ENCODE results near the gene BSG.
"Not testable (repeated sequence)": the region's sequence is repeated elsewhere in the genome, so short reads cannot be mapped to it uniquely, and the experiment has no call there.

Gene BSG

DNA sequence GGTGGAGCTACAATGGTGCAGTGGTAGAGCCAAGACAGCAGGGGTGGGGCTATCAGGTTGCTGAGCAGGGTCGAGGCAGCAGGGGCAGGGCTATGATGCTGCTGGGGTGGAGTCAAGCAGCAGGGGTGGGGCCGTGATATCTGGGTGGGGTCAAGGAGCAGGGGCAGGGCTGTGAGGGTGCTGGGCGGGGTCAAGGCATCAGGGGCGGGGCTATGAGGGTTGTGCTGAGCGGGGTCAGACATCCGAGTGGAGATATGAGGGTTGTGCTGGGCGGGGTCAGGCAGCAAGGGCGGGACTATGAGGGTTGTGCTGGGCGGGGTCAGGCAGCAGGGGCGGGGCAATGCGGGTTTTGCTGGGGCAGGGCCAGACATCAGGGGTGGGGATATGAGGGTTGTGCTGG lies 32.0 kb downstream of the BSG start:
- DNase-seq (ENCODE audit: low read depth), result no peak

GRCh38 chr19:605061-605971 lies 32.9 kb downstream of the BSG start:
- not testable (repeated sequence) for DNase-seq (ENCODE audit: low read depth)

- no peak for DNase-seq (ENCODE audit: low read depth)
Measured at GRCh38 chr19:607301-608154, 35.1 kb downstream of the BSG start.

DNA sequence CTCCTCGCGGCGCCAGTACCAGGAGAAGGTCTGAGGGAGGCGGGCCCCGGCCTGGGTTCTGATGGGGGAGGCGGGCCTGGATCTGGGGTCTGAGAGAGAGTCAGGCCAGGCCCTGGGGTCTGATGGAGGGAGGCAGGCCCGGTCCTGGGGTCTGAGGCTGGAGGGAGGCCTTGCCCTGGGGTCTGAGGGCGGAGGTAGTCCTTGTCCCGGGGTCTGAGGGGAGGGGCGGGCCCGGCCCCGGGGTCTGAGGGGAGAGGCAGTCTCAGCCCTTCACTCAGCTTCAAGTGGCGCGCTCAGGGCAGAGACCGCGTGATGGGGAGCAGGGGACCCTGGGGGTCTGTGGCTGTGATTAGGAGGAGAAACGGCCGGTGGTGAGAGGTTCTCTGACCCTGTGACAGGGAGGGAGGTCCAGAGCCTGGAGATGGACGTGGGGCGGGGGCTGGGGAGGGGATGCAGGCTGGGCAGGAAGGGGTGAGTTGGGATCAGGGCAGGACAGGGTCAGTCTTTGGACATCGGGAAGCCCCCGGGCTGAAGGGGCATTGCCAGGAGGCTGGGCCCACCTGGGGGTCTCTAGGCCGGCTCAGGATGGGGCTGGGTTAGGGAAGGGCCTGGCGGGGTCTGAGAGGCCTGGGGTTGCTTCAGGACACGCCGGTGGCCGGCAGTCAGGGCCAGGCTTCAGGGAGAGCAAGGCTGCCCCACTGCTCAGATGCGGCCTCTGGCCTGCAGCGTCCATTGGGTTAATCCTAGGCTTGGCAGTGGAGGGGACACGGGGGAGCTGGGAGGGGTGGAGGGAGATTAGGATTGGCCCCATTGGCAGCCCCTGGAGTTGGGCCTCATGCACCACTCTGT lies 36.0 kb downstream of the BSG start:
- no peak for DNase-seq (ENCODE audit: low read depth)

DNA sequence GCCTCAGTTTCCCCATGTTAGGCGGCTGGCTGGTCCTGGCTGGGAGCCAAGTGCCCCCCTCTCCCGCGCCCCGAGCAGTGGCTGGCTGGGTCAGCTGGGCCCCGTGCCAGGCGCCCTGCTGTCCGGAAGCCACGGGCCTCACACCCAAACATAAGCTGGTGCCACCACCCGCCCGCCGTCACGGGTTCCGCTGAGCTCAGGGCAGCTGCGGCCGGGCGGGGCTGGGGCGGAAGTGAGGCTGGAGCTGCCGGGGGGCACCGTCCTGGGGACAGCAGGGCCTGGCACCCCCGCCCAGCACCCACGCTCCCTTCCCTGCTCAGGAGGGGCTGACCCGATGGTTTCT lies 36.6 kb downstream of the BSG start:
- no peak for DNase-seq (ENCODE audit: low read depth)

GRCh38 chr19:610071-610800 lies 37.8 kb downstream of the BSG start:
- DNase-seq (ENCODE audit: low read depth), result no peak

DNA sequence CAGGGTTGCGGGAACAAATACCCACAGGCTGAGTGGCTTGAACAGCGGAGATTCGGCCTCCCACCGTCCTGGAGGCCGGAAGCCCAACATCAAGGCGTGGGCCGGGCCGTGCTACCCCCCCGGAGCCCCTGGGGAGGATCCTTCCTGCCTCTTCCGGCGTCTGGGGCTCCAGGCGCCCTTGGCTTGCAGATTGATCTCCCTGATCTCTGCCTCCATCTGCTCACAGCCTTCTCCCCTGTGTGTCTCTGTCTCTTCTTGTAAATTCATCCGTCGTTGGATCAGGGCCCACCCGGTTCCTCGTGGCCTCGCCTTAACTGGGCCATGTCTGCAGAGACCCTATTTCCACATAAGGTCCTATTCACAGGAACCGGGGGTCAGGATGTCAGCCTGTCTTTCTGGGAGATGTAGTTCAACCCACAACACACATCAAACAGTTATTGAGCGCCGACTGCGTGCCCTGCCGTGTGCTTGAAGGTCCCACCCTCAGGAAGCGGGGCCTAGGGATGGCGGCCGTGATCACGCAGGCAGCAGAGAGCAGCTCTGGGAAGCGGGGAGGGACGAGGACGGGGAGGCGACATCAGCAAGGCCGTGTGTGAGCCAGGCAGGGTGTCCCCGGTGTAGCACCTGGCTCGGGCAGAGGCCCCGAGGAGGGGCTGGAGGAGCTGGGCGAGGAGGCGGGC lies 38.5 kb downstream of the BSG start:
- peak; percentile 41 for DNase-seq (ENCODE audit: low read depth)

DNA sequence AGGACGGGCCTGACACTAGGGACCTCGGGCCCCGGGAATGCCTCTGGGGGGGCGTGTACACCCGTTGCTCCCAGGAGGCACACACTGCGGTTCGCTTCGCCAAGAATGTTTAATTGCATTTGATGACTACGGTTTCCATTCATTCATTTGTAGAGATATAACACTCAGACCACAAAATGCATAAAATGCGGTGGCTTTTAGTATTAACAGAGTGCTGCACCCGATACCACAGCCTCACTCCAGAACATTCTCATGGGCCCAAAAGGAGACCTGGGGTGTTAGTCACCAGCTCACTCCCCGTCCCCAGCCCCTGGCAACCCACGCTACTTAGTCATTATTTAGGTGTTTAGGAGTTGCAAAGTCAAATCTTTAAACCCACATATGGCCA lies 39.1 kb downstream of the BSG start:
- peak; percentile 56 for DNase-seq (ENCODE audit: low read depth)

DNA sequence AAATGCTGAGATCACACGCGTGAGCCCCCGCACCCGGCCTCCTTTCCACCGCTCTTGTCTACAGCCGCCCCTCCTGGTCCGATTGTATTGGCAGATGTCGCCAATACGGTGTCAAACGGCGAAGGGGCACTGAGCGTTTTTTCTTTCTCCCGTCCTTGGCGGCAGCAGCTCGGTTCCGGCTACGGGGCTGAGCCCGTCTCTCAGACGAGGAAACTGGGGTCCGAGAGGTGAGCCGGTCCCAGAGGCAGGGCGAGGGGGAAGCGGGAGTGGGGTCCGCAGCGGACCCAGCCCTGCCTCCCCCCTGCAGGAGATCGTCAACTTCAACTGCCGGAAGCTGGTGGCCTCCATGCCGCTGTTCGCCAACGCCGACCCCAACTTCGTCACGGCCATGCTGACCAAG lies 40.5 kb downstream of the BSG start:
- no peak for DNase-seq (ENCODE audit: low read depth)

- DNase-seq (ENCODE audit: low read depth), result no peak
Measured at GRCh38 chr19:613732-614567, 41.6 kb downstream of the BSG start.

- no peak for DNase-seq (ENCODE audit: low read depth)
Measured at GRCh38 chr19:615619-616018, 43.2 kb downstream of the BSG start.

DNA sequence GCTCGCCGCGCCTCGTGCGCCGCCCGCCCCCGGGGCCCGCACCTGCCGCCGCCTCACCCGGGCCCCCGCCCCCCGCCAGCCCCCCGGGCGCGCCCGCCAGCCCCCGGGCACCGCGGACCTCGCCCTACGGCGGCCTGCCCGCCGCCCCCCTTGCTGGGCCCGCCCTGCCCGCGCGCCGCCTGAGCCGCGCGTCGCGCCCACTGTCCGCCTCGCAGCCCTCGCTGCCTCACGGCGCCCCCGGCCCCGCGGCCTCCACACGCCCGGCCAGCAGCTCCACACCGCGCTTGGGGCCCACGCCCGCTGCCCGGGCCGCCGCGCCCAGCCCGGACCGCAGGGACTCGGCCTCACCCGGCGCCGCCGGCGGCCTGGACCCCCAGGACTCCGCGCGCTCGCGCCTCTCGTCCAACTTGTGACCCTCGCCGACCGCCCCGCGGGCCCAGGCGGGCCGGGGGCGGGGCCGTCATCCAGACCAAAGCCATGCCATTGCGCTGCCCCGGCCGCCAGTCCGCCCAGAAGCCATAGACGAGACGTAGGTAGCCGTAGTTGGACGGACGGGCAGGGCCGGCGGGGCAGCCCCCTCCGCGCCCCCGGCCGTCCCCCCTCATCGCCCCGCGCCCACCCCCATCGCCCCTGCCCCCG lies 43.8 kb downstream of the BSG start:
- DNase-seq (ENCODE audit: low read depth), result no peak

DNA sequence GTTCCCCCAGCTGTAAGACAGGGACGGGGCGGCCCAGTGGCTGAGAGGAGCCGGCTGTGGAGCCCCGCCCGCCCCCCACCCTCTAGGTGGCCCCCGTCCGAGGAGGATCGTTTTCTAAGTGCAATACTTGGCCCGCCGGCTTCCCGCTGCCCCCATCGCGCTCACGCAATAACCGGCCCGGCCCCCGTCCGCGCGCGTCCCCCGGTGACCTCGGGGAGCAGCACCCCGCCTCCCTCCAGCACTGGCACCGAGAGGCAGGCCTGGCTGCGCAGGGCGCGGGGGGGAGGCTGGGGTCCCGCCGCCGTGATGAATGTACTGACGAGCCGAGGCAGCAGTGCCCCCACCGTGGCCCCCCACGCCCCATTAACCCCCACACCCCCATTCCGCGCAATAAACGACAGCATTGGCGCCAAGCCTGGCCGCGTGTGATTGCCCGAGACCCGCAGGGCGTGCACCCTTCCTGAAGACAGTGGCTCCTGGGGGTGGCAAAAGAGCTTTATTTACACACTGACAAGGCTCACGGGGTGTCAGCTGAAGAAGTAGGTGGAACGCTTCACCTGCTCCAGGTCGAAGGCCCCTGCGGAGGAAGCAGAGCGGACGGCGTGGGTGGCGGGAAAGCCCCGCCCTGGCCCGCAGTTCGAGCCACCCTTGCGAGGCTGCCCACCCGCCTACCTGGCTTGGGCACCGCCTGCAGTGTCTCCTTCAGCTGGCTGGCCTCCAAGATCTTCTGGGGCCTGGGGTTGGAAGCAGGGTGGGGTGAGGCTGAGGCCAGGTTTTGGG lies 44.5 kb downstream of the BSG start:
- DNase-seq (ENCODE audit: low read depth), result no peak

DNA sequence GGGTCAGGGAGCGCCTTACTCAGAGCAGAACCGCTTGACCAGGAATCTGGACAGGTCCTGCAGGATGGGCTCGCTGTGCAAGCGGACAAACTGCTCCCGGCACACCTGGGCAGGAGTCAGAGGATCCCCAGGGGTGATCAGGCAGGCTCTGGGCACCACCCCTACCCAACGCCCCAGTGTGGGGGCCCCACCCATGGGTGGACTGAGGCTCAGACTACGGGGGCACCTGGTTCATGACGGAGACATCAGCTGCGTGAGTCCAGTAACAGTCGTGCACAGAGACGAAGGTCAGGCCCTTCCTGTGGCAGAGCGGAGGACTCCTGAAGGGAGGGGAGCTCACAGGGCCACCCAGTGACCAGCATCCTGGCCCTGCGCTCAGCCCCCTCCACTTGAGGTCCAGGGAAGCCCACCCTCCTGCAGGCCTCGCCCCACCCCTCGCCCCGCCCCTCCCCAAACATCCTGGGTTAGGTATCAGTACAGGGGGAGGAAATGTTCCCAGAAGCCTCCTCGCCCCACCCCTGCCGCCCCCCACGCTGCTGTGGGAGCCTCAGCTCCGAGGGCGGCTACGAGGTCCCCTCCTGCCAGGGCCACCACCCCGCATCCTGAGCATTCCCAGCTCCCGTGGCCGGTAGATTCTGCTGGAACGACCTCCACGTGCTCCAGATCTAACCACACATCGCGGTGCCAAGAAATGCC lies 45.3 kb downstream of the BSG start:
- DNase-seq (ENCODE audit: low read depth), result no peak

DNA sequence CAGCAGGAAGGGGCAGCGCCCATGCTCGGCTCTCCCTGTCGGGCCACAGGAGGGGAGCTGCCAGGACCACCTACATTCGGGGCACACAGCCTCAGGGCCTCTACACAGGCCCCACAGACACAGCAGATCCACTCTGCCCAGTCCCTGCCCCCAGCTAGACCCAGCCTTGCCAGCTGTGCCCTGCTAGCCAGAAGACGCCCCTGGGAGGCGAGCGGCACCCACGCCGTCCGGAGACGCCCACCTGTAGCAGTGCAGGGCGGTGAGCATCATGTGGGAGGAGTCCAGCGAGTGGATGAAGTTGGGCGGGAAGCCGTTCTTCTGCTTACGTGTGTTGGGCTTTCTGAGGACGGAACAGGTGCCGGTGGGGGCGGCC lies 45.8 kb downstream of the BSG start:
- DNase-seq (ENCODE audit: low read depth), result no peak

DNA sequence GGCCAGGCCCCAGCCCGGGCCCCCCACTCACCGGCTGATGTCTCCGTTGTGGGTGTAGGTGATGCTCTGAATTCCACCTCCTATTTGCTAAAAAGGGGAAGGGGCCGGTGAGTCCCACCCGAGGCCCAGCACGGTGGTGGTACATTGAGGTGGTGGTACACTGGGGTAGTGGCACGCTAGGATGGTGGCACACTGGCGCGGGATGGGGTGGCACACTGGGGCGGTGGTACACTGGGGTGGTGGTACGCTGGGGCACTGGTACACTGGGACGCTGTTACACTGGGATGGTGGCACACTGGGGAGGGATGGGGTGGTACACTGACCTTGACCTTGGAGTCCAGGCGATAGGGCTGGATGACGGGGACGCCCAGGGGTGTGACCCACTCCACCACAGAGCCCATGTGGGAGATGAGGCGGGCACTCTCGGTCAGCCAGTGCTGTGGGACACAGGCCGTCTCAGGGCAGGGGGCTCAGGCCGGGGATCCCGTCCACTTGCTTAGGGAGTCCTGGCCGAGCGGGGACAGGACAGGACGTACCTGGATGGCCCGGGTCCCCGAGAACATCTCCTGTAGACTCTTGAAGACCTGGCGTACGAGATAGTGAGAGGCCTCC lies 46.4 kb downstream of the BSG start:
- DNase-seq (ENCODE audit: low read depth), result no peak

DNA sequence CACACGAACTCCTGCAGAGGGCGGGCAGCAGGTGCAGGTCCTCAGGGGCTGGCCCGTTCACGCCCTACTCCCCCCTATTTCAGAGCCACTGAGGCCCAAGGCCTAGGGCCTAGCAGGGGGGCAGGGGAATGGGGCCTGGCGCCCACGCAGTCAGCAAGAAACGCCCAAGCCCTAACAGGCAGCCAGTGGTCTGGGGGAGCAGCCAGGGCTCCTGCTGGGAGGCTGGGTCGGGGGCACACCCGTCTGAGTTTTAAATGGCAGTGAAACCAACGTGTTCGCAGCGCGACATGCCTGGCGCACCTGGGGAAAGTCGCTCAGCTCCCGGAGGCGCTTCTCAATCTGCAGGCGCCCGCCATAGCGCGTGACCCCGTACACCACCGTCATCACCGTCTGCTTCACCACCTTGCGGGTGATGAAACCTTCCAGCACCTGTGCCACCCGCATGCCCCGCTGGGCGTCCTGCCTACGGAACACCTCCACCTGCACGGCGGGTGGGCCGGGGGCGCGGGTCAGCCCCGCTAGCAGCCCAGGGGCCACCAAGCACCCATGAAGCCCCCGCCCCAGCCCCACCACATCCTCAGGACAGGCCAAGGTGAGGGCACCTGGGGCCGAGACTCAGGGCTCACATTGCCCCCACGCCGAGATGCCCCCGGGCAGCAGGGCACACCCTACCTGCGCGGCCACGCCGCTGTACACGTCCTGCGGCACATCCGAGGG lies 47.0 kb downstream of the BSG start:
- DNase-seq (ENCODE audit: low read depth), result no peak

Measured in activated gamma-delta T cell treated with anti-CD3 and anti-CD28 coated beads, Interleukin-2, amount 50 U/mL, for 16 hours (primary cell).